ENCODE data around the gene PRR13. TPM values are rescaled to one million over a fixed set of nuclear protein-coding genes. Genes with fewer than 3 reads are reported as not detected.
A peak's percentile ranks its signal among the peaks of the same experiment; 100 is the strongest.

PRR13 gene
- total and polyA plus RNA-seq, 2 of the 13 experiments (the other 11 are each of a cell fraction or from before 2014, with no cell fraction given), result 65.0 to 102 TPM

- FAIRE-seq (peak; percentile 66), DNase-seq (ENCODE audit: low spot score) (peak; percentile 81)
- TF ChIP-seq ISL2 (CRISPR knock-in tag; IDR thresholded peaks at IDR 0.05) (peak; percentile 61; the same call in 1 of the 2 replicates), ZBTB43 (CRISPR knock-in tag; conservative IDR thresholded peaks at IDR 0.05) (0 out of 2 replicates have a peak, but pooled peaks have one; percentile 5), GABPB1 (CRISPR knock-in tag; IDR thresholded peaks at IDR 0.05) (peak; percentile 76; the same call in 1 of the 2 replicates), ZNF710 (CRISPR knock-in tag; IDR thresholded peaks at IDR 0.05; ENCODE audit: borderline replicate concordance) (0 out of 2 replicates have a peak, but pooled peaks have one; percentile 36), BHLHE40 (IDR thresholded peaks at IDR 0.05; ENCODE audit: low read length) (peak; percentile 95), ZNF430 (CRISPR knock-in tag; IDR thresholded peaks at IDR 0.05) (peak; percentile 54; the same call in 1 of the 2 replicates), NCOR1 (IDR thresholded peaks at IDR 0.05; ENCODE audit: borderline replicate concordance, low read length) (no peak), FOSL1 (CRISPR knock-in tag; IDR thresholded peaks at IDR 0.05; ENCODE audit: borderline replicate concordance) (no peak), NONO (IDR thresholded peaks at IDR 0.05) (no peak), NONO (CRISPR knock-in tag; conservative IDR thresholded peaks at IDR 0.05) (peak; percentile 67; the same call in 1 of the 2 replicates), SAP130 (CRISPR knock-in tag; IDR thresholded peaks at IDR 0.05; ENCODE audit: low read depth) (peak; percentile 82)
- TF ChIP-seq, protein P1, sequence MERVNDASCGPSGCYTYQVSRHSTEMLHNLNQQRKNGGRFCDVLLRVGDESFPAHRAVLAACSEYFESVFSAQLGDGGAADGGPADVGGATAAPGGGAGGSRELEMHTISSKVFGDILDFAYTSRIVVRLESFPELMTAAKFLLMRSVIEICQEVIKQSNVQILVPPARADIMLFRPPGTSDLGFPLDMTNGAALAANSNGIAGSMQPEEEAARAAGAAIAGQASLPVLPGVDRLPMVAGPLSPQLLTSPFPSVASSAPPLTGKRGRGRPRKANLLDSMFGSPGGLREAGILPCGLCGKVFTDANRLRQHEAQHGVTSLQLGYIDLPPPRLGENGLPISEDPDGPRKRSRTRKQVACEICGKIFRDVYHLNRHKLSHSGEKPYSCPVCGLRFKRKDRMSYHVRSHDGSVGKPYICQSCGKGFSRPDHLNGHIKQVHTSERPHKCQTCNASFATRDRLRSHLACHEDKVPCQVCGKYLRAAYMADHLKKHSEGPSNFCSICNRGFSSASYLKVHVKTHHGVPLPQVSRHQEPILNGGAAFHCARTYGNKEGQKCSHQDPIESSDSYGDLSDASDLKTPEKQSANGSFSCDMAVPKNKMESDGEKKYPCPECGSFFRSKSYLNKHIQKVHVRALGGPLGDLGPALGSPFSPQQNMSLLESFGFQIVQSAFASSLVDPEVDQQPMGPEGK (CRISPR knock-in tag; IDR thresholded peaks at IDR 0.05), result peak; percentile 94
- TF ChIP-seq, protein P2, sequence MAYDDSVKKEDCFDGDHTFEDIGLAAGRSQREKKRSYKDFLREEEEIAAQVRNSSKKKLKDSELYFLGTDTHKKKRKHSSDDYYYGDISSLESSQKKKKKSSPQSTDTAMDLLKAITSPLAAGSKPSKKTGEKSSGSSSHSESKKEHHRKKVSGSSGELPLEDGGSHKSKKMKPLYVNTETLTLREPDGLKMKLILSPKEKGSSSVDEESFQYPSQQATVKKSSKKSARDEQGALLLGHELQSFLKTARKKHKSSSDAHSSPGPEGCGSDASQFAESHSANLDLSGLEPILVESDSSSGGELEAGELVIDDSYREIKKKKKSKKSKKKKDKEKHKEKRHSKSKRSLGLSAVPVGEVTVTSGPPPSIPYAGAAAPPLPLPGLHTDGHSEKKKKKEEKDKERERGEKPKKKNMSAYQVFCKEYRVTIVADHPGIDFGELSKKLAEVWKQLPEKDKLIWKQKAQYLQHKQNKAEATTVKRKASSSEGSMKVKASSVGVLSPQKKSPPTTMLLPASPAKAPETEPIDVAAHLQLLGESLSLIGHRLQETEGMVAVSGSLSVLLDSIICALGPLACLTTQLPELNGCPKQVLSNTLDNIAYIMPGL (CRISPR knock-in tag; IDR thresholded peaks at IDR 0.05; ENCODE audit: borderline replicate concordance in 1 of 2, low read depth in 1 of 2), result 0 out of 4 replicates have a peak, but pooled peaks of 1 of the 2 experiments have one; percentile 24
- TF ChIP-seq, protein P3, sequence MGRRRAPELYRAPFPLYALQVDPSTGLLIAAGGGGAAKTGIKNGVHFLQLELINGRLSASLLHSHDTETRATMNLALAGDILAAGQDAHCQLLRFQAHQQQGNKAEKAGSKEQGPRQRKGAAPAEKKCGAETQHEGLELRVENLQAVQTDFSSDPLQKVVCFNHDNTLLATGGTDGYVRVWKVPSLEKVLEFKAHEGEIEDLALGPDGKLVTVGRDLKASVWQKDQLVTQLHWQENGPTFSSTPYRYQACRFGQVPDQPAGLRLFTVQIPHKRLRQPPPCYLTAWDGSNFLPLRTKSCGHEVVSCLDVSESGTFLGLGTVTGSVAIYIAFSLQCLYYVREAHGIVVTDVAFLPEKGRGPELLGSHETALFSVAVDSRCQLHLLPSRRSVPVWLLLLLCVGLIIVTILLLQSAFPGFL (CRISPR knock-in tag; IDR thresholded peaks at IDR 0.05), result no peak
These were observed 51.5 kb downstream of the PRR13 start for GRCh38 chr12:53492830-53493609.

More at GRCh38 chr12:53492830-53493609, 51.5 kb downstream of the PRR13 start:
- Histone ChIP-seq H3K4me3 (replicated peaks in 1 of 3; ENCODE audit: insufficient read depth in 1 of 3, low read depth in 2 of 3, low read length in 3 of 3) (peak overlapping the region; percentile 64 to 80 (median 75)), H3K79me2 (ENCODE audit: insufficient read depth, low read length) (no peaks in the 10 kb centered on the region), H2AFZ (ENCODE audit: low read length) (peak overlapping the region; percentile 63), H4K20me1 (ENCODE audit: insufficient read depth, low read length) (no peaks in the 10 kb centered on the region), H3K9ac (ENCODE audit: insufficient read depth, low read depth, low read length) (peak overlapping the region; percentile 73), H3K27ac (ENCODE audit: extremely low read length, insufficient read depth, low read length) (peak overlapping the region; percentile 33), H3K4me1 (ENCODE audit: insufficient read depth, low read length) (peaks cover 51% of the 10 kb centered on the region), H3K36me3 (replicated peaks in 1 of 2; ENCODE audit: control insufficient read depth in 1 of 2, insufficient read depth in 2 of 2, low read length in 2 of 2) (no peaks in the 10 kb centered on the region), H3K4me2 (ENCODE audit: low read depth, low read length) (peak overlapping the region; percentile 100), H3K27me3 (ENCODE audit: control insufficient read depth in 1 of 2, insufficient read depth in 2 of 2, low read length in 2 of 2) (no peaks in the 10 kb centered on the region; a peak in 1 of 5 replicates), H3K9me3 (ENCODE audit: low read length) (no peaks in the 10 kb centered on the region)
- peak; percentile 78 for ATAC-seq
- no TSS peak for BruUV-seq (replicated peaks)
- in situ Hi-C loops (cut with HindIII; ENCODE audit: extremely low pct_ligation_motif_present, low pct_unique_long_range_greater_than_20kb) (no loop called here), intact Hi-C loops (cut with micrococcal nuclease; ENCODE audit: unreplicated experiment) (no loop called here)
- WGBS (ENCODE audit: low lambda C conversion rate), result 3% methylated on average over 19 of the region's 52 CpGs
- CTCF ChIA-PET (ENCODE audit: low intra/inter-chr PET ratio, low total read pairs), result no interaction called here
- POLR2A ChIA-PET, result interaction anchor here (0.7 to 4.1 kb wide), 10 partner anchors 8 to 313 kb away, joined by 3 to 35 read pairs (median 4); partner anchors contain the start of genes AAAS, CSAD, PRR13 and TARBP2

Measured in HepG2 (cell line).